Kidney epithelial cell (primary cell): ENCODE results near the gene SCAF1. TPM values are rescaled to one million over a fixed set of nuclear protein-coding genes. Genes with fewer than 3 reads are reported as not detected.

Source experiments
- DNase-seq: peaks from one replicate; pipeline ENCODE4 v3.0.0-alpha.2; 2010; ENCODE audit warnings: low read depth
- H3K27me3 ChIP-seq: 2 replicates; pipeline ENCODE4 v1.6.0; 2011; ENCODE audit warnings: low read length; ENCODE audit not compliant: control insufficient read depth, insufficient read depth
- H3K36me3 ChIP-seq: 2 replicates; pipeline ENCODE4 v1.5.1; 2011; ENCODE audit warnings: low read length; ENCODE audit not compliant: control insufficient read depth, insufficient read depth
- H3K4me3 ChIP-seq: 2 replicates; pipeline ENCODE4 v1.5.1; 2011; ENCODE audit warnings: low read depth, mild to moderate bottlenecking, control low read depth, low read length
- CTCF ChIP-seq: IDR thresholded peaks from 2 replicates; pipeline ENCODE4 v1.5.1; 2011; ENCODE audit warnings: mild to moderate bottlenecking, moderate library complexity, low read length, control low read depth, inconsistent platforms; ENCODE audit not compliant: insufficient read depth, poor library complexity, severe bottlenecking
- total RNA-seq: library from RNA; depleted of rRNA; stranded (reverse); fragments of >200 nt; gene quantifications from 2 replicates; pipeline ENCODE4 v1.2.3, GENCODE V29; 2015

Gene SCAF1
- total RNA-seq, 1 donor from 2014 or later, result 38.9 TPM

DNA sequence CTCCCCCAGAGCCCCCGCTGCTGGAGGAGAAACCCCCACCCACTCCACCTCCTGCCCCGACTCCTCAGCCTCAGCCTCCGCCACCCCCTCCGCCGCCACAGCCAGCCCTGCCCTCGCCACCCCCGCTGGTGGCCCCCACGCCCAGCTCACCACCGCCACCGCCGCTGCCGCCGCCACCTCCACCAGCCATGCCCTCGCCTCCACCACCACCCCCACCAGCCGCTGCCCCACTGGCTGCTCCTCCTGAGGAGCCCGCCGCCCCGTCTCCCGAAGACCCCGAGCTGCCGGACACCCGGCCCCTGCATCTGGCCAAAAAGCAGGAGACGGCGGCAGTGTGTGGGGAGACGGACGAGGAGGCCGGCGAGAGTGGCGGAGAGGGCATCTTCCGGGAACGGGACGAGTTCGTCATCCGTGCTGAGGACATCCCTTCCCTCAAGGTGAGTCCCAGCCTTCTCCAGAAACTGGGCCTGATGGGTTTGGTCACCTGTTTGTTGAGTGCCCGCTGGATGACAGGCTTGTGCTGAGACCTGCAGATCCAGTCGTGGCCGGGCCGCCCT is 40.4 kb upstream of the SCAF1 start:
- DNase-seq, result no peak
- Histone ChIP-seq H3K36me3 (peaks cover 3% of the 10 kb centered on the region), H3K4me3 (no peak overlapping the region), H3K27me3 (no peaks in the 10 kb centered on the region)
- TF ChIP-seq CTCF, result no peak

- DNase-seq, result no peak
- Histone ChIP-seq H3K36me3 (peaks cover 3% of the 10 kb centered on the region), H3K4me3 (no peak overlapping the region), H3K27me3 (no peaks in the 10 kb centered on the region)
- no peak for TF ChIP-seq CTCF
Measured at GRCh38 chr19:49602806-49603205, 39.2 kb upstream of the SCAF1 start.

DNA sequence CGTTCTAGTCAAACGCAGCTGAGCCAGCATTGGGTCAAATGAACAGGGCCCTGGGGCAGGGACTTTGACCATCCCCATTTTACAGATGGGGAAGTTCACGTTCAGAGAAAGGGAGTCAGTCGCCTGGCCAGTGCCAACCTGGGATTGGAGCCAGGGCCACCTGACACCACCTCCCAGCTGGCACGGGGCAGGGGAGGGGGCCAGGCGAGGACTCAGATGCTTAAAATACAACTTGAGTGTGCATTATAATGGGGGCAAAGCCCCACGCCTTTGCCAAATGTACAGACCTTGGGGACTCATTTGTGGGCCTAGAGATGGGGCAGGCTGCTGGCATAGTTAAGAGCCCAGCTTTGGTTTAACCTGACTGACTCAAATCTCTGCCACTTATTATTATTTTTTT is 36.4 kb upstream of the SCAF1 start:
- DNase-seq, result no peak
- no peak for TF ChIP-seq CTCF
- Histone ChIP-seq H3K36me3 (peaks cover 1% of the 10 kb centered on the region), H3K4me3 (no peak overlapping the region), H3K27me3 (no peaks in the 10 kb centered on the region)

GRCh38 chr19:49609499-49610092 is 32.4 kb upstream of the SCAF1 start:
- DNase-seq, result no peak
- Histone ChIP-seq H3K27me3 (no peaks in the 10 kb centered on the region), H3K36me3 (no peaks in the 10 kb centered on the region), H3K4me3 (no peak overlapping the region)
- TF ChIP-seq CTCF, result no peak

DNA sequence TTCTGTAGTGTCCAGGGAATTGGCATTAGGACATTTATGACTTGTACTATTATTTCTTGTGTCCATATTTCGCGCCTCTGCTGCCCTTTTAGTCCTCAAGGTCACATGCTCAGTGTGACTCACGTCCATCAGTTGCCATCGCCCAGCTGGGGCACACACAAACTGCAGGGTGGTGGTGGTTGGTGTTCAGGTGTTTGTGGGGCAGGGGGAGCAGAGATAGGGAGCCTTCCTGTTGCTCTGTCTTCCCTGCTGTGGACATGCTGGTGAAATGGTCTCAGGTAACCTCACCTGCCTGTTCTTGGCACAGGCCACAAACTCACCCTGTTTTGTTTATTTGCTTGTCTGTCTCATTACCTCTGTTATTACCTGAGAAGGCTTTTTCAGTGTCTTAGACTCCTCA is 28.6 kb upstream of the SCAF1 start:
- DNase-seq, result no peak
- Histone ChIP-seq H3K36me3 (peaks cover 3% of the 10 kb centered on the region), H3K4me3 (no peak overlapping the region), H3K27me3 (no peaks in the 10 kb centered on the region)
- no peak for TF ChIP-seq CTCF

DNA sequence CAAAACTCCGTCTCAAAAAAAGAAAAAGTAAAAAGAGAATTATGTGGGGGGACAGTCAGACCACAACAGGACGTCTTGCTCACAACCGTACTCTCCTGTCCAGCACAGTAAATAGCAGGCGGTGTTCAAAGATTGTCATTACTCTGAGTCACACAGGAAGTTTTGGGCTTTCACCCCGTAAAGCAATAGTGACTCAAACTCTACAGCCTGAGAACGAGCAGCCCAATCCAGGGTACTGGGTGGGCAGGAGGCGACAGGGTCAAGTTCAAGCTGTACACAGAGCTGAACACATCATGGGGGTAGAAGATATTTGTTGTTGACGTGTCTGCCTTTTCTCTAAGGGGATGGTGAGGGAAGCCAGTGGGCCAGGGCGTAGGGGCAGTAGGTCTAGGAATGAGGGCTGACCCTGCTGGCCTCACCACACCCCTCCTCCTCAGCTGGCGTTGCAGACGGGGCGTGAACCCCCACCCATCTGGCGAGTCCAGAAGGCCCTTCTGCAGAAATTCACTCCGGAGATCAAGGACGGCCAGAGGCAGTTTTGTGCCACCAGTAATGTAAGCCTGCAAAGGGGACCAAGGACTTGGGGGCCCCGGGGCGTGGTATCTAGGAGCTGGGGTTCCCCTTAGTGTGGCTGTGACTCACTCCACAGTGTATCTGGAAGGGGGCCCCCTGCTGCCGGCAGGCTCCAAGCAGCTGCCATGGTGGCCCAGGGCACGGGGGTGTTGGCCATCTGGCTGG is 27.7 kb upstream of the SCAF1 start:
- no peak for TF ChIP-seq CTCF
- no peak overlapping the region for H3K4me3 ChIP-seq
- H3K36me3 ChIP-seq, result peaks cover 3% of the 10 kb centered on the region
- H3K27me3 ChIP-seq, result no peaks in the 10 kb centered on the region
- peak; percentile 55 for DNase-seq
